WTC11 (cell line): Measurements from ENCODE around the gene C6orf132. TPM values are rescaled to one million over a fixed set of nuclear protein-coding genes. Genes with fewer than 3 reads are reported as not detected.
A peak's percentile ranks its signal among the peaks of the same experiment; 100 is the strongest.

ENCODE experiments used
- AFF4 ChIP-seq: sonication (generic); formaldehyde crosslinking; IDR thresholded peaks from 2 replicates; pipeline ENCODE4 v1.8.1; 2023; ENCODE audit warnings: mild to moderate bottlenecking, missing genetic modification reagents, borderline replicate concordance
- ATF2 ChIP-seq: sonication (generic); formaldehyde crosslinking; IDR thresholded peaks from 2 replicates; pipeline ENCODE4 v1.8.1; 2022; ENCODE audit warnings: low read depth, missing genetic modification reagents, borderline replicate concordance
- ATF3 ChIP-seq: sonication (generic); formaldehyde crosslinking; conservative IDR thresholded peaks from 2 replicates; pipeline ENCODE4 v1.8.1; 2022; ENCODE audit warnings: mild to moderate bottlenecking, missing genetic modification reagents
- CBFB ChIP-seq: sonication (generic); formaldehyde crosslinking; IDR thresholded peaks from 2 replicates; pipeline ENCODE4 v1.8.1; 2022; ENCODE audit warnings: mild to moderate bottlenecking, low read depth, missing genetic modification reagents
- CDX4 ChIP-seq: fragments of 250-450 bp; sonication (Bioruptor Pico); IDR thresholded peaks from 2 replicates; pipeline ENCODE4 v1.9.0; 2021; ENCODE audit warnings: moderate library complexity, mild to moderate bottlenecking, inconsistent platforms, borderline replicate concordance
- E2F4 ChIP-seq: sonication (generic); formaldehyde crosslinking; IDR thresholded peaks from 2 replicates; pipeline ENCODE4 v1.8.1; 2022; ENCODE audit warnings: low read depth, mild to moderate bottlenecking, moderate library complexity, missing genetic modification reagents, borderline replicate concordance
- EMX1 ChIP-seq: fragments of 250-450 bp; sonication (Bioruptor Pico); IDR thresholded peaks from 2 replicates; pipeline ENCODE4 v1.8.0; 2021; ENCODE audit warnings: mild to moderate bottlenecking
- FOXP1 ChIP-seq: sonication (generic); formaldehyde crosslinking; IDR thresholded peaks from 2 replicates; pipeline ENCODE4 v1.8.0; 2022; ENCODE audit warnings: missing genetic modification reagents, mild to moderate bottlenecking, moderate library complexity, borderline replicate concordance
- FOXP4 ChIP-seq: sonication (generic); formaldehyde crosslinking; IDR thresholded peaks from 2 replicates; pipeline ENCODE4 v1.8.0; 2022; ENCODE audit warnings: mild to moderate bottlenecking, missing genetic modification reagents
- MLX ChIP-seq: sonication (generic); formaldehyde crosslinking; IDR thresholded peaks from 2 replicates; pipeline ENCODE4 v1.8.1; 2023; ENCODE audit warnings: mild to moderate bottlenecking, missing genetic modification reagents, moderate library complexity
- MYBL2 ChIP-seq: sonication (generic); formaldehyde crosslinking; IDR thresholded peaks from 2 replicates; pipeline ENCODE4 v1.8.1; 2023; ENCODE audit warnings: mild to moderate bottlenecking, moderate library complexity, missing genetic modification reagents
- OVOL2 ChIP-seq: fragments of 250-450 bp; sonication (Bioruptor Pico); IDR thresholded peaks from 2 replicates; pipeline ENCODE4 v1.9.0; 2021; ENCODE audit warnings: mild to moderate bottlenecking, borderline replicate concordance
- PRDM15 ChIP-seq: sonication (generic); formaldehyde crosslinking; IDR thresholded peaks from 2 replicates; pipeline ENCODE4 v1.8.0; 2022; ENCODE audit warnings: missing genetic modification reagents
- PREB ChIP-seq: sonication (generic); formaldehyde crosslinking; IDR thresholded peaks from 2 replicates; pipeline ENCODE4 v1.8.1; 2022; ENCODE audit warnings: mild to moderate bottlenecking, missing genetic modification reagents, moderate library complexity, borderline replicate concordance
- TEAD1 ChIP-seq: sonication (generic); formaldehyde crosslinking; IDR thresholded peaks from 2 replicates; pipeline ENCODE4 v1.8.0; 2022; ENCODE audit warnings: mild to moderate bottlenecking, missing genetic modification reagents
- USF1 ChIP-seq: sonication (generic); formaldehyde crosslinking; IDR thresholded peaks from 2 replicates; pipeline ENCODE4 v1.8.0; 2022; ENCODE audit warnings: mild to moderate bottlenecking, missing genetic modification reagents
- USF2 ChIP-seq: sonication (generic); formaldehyde crosslinking; IDR thresholded peaks from 2 replicates; pipeline ENCODE4 v1.8.1; 2023; ENCODE audit warnings: mild to moderate bottlenecking, missing genetic modification reagents, moderate library complexity
- ZNF138 ChIP-seq: sonication (generic); formaldehyde crosslinking; conservative IDR thresholded peaks from 2 replicates; pipeline ENCODE4 v1.8.1; 2022; ENCODE audit warnings: mild to moderate bottlenecking, moderate library complexity, missing genetic modification reagents
- ZNF263 ChIP-seq: sonication (generic); formaldehyde crosslinking; IDR thresholded peaks from 2 replicates; pipeline ENCODE4 v1.8.1; 2022; ENCODE audit warnings: low read depth, mild to moderate bottlenecking, moderate library complexity, missing genetic modification reagents
- total RNA-seq: library from RNA; stranded (reverse); gene quantifications from 3 replicates; pipeline ENCODE4 v1.2.3, GENCODE V29; 2021

Gene C6orf132
- total RNA-seq, 1 experiment from 2014 or later, result 52.6 TPM

- TF ChIP-seq PRDM15 (CRISPR knock-in tag) (no peak), USF1 (CRISPR knock-in tag) (peak; percentile 80), FOXP1 (peak; percentile 28; the same call in 1 of the 2 replicates), MYBL2 (no peak), EMX1 (no peak), CBFB (no peak), ZNF138 (CRISPR knock-in tag) (no peak), E2F4 (CRISPR knock-in tag) (no peak), PREB (CRISPR knock-in tag) (no peak), CDX4 (no peak), MLX (CRISPR knock-in tag) (no peak), TEAD1 (CRISPR knock-in tag) (0 out of 2 replicates have a peak, but pooled peaks have one; percentile 41), ATF2 (CRISPR knock-in tag) (no peak), USF2 (CRISPR knock-in tag) (peak; percentile 67), ZNF263 (CRISPR knock-in tag) (no peak), ATF3 (CRISPR knock-in tag) (no peak), AFF4 (CRISPR knock-in tag) (no peak), FOXP4 (CRISPR knock-in tag) (peak; percentile 79), OVOL2 (no peak)
These were observed 14.2 kb upstream of the C6orf132 start (continued) for GRCh38 chr6:42156638-42157037.
